Stimulated activated CD4-positive, alpha-beta T cell treated with anti-CD3 and anti-CD28 coated beads, Interleukin-4, amount 100 ng/mL, for 24 hours (primary cell): ENCODE measurements around the gene CARD14.
"Not testable (repeated sequence)": the region's sequence is repeated elsewhere in the genome, so short reads cannot be mapped to it uniquely, and the experiment has no call there.

ENCODE experiments used
- DNase-seq: peaks from one replicate; pipeline ENCODE4 v3.0.0-alpha.2; 2020

Gene CARD14

GRCh38 chr17:80187090-80187489 is 17.3 kb downstream of the CARD14 start:
- no peak for DNase-seq

- DNase-seq: no peak
Observed at GRCh38 chr17:80187515-80187941, 17.7 kb downstream of the CARD14 start.

DNA sequence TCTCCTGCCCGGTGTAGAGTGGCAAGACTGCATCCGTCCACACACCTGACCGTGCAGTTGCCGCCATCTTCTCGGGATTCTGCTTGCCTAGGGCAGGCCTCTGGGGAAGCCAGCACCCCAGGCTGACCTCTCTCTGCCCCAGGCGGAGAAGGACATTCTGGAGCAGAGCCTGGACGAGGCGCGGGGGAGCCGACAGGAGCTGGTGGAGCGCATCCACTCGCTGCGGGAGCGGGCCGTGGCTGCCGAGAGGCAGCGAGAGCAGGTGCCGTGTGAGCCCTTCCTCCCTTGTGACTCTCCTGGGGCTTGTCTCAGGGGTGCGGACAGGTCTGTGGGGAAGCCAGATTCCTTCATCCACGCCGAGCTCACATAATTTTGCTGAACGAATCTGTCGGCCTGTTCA is 19.8 kb downstream of the CARD14 start:
- DNase-seq: no peak

GRCh38 chr17:80190716-80191115 is 20.9 kb downstream of the CARD14 start:
- no peak for DNase-seq

- DNase-seq: no peak
Observed at GRCh38 chr17:80191192-80191591, 21.4 kb downstream of the CARD14 start.

DNA sequence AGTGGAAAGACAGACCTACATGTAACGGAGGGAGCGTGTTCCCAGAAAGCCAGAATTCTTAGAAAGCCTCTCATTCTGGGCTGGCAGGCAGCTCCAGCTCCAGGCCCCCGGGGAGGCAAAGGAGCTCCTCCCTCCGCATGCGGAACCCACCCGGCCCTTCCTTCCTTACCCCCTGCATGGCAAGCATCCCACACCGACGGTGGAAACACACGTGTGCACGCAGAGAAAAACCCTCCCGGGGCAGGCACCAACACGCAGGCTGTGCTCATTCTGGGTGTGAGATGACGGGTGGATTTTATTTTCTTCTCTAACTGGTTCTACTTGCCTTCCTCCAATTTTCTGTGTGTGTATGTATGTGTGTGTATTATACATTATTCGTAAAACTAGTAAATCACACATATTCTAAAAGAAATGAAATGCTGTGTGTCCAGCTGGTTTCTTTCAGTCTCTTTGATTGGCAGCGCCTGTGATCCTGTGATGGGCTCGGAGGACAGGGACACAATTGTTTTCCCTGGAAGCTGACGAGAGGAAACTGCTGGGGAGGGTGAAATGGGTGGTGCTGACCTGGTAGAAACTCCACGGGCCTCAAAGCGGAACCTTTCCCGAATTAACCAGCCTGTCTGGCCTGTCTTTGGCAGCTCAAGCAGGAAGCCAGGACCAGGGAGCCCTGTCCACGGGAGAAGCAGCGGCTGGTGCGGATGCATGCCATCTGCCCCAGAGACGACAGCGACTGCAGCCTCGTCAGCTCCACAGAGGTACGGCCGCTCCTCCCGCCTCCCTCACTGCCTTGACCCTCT is 22.2 kb downstream of the CARD14 start:
- no peak for DNase-seq

GRCh38 chr17:80195141-80195540 is 25.3 kb downstream of the CARD14 start:
- no peak for DNase-seq

GRCh38 chr17:80195671-80196529 is 26.1 kb downstream of the CARD14 start:
- DNase-seq: peak; percentile 63

GRCh38 chr17:80196652-80197051 is 26.8 kb downstream of the CARD14 start:
- no peak for DNase-seq

DNA sequence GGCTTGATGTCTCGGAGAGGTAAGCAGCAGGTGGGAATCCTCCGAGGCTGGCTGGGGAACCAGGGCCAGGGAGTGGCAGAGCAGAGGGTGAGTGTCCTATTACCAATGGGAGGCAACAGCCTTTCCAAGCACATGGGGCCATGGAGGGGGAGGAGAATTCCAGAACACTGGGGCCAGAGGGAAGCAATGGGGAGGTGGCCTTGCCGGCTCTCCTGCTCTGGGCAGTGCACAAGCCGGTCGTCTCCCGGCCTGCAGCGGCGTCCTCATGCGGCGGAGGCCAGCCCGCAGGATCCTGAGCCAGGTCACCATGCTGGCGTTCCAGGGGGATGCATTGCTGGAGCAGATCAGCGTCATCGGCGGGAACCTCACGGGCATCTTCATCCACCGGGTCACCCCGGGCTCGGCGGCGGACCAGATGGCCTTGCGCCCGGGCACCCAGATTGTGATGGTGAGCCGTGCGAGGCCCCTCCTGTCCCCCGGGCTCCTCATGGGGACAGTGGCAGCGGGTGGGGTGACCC is 28.4 kb downstream of the CARD14 start:
- DNase-seq: no peak

DNA sequence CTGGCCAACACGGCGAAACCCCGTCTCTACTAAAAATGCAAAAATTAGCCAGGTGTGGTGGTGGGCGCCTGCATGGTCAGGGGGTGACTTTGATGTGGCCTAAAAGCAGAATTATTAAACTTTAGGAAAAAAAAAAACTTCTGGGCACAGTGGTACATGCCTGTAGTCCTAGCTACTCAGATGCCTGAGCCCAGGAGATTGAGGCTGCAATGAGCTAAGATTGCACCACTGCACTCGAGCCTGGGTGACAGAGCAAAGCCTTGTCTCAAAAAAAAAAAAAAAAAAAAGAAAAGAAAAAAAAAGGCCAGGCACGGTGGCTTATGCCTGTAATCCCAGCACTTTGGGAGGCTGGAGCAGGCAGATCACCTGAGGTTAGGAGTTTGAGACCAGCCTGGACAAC is 29.5 kb downstream of the CARD14 start:
- not testable (repeated sequence) for DNase-seq

GRCh38 chr17:80201446-80201845 is 31.6 kb downstream of the CARD14 start:
- DNase-seq: no peak

- DNase-seq: no peak
Observed at GRCh38 chr17:80202197-80202596, 32.4 kb downstream of the CARD14 start.

DNA sequence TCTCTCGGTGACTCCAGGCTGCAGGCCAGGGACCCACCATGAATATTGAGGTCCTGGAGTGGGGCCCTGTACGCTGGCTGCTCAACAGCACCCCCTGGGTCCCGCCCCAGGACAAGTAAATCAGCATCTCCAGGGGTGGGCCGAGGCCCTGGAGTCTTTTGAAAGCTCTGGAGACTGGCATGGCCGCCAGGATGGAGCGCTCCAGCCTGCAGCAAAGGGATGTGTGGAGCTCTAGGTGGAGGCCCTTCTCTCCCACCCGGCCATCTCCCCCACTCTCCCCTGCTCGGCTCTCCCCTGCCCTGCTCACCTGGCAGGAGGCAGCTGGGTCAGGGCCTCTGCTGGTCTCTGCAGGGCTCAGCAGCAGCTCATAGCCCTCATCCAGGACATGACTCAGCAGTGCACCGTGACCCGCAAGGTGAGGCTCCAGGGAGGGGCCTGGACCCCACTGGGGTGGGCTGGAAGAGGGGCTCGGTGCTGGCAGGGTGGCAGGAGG is 33.7 kb downstream of the CARD14 start:
- no peak for DNase-seq

DNA sequence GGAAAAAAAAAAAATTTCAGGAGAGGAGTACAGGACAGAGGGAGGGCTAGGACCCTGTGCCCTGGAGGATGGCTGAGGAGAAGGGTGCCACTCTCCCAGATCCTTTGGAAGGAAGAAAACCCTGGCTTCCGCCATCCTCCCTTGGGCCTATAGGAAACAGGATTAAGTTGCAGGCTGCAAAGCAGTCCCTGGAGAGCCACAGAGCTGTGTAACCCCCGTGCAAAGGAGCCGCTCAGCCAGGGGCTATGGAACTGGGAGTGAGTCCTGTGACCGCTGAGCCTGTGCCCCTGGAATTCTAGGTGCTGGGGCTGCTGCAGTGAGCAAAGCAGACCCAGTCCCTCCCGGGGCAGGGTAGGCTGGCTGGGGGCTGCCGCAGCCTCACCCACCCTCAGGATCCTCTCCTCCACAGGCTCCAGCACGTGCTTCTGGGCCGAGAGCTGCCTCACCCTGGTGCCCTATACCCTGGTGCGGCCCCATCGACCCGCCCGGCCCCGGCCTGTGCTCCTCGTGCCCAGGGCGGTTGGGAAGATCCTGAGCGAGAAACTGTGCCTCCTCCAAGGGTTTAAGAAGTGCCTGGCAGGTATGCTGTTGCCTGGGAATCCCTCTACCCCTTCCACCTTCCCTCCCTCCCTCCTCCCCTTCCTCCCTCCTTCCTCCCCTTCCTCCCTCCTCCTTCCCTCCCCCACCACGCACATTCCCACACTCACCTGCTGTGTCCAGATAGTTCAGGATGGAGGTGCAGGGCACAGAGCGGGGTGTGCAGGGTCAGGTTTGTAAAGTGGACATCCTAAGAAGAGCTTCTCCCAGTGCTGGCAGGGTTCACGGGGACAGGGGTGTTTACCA is 35.0 kb downstream of the CARD14 start:
- DNase-seq: no peak

DNA sequence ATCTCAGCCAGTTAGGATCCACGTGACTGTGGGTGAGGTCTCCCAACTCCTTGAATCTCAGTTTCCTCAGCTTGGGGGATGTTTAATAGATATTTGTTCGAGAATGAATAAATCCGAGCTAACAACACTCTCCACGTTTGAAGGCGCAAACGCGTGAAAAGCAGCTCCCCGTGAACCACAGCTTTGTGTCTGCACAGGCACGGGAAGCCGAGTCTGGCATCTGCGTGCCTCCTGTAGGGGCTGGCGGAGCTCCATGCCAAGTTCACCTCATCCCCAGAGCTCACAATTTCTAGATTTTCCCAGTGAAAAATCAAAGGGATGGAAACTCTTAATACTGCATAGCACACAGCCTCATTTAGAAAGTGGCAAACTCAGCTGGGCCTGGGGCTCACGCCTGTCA is 36.0 kb downstream of the CARD14 start:
- no peak for DNase-seq

GRCh38 chr17:80208050-80208449 is 38.2 kb downstream of the CARD14 start:
- no peak for DNase-seq

DNA sequence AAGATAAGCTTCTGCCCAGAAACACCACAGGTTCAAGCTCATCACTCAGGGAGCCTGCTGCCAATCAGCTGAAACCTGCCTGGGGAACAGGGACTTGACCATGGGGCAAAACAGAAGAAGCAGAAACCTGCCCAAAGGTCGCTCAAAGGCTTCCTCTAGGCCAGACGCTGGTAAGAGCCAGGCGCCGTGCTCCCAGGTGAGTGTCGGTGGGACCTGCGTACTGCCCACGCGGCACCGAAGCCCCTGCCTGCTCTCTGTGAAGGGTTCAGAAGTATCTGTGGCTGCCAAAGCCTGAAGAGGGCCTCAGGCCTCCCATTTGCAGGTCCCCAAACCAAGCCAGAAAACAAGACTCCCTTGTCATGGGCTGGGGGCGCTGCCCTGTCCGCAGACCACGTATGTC is 39.9 kb downstream of the CARD14 start:
- DNase-seq: no peak

- no peak for DNase-seq
Observed at GRCh38 chr17:80210348-80211108, 40.7 kb downstream of the CARD14 start.

DNA sequence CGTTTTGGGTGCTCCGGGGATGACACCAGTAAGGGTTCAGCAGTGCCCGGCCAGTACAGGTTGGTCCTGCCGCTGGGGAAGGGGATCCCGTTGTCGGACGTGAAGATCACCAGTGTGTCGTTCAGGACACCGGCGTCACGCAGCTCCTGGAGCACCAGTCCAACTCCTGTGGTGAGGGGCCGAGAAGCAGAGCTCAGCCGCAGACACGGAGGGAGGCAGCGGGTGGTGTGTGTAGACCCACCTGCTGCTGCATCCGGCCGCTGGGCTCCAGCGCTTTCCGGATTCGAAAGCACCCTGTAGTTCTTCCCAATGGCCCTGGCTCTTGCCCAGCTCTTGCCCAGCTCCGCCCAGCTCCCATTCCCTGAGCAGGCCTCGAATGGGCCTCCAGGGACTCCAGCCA is 42.3 kb downstream of the CARD14 start:
- no peak for DNase-seq

DNA sequence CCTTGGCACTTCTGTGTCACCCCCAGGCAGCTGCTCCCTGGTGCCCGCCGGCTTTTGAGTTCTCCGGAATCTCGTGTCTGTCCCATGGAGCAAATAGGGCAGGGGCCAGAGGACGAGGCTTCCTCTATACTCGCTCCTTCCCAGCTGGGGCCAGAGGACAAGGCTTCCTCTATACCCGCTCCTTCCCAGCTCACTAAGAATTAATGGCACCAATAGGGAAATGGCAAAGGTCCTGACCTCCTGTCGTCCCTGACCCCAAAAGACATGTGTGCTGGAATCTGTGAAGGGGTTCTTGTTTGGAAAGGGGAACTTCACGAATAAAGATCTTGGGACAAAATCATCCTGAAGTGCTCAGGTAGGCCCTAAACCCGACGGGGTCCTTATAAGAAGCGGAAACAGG is 42.7 kb downstream of the CARD14 start:
- DNase-seq: no peak
